Activated T-cell treated with anti-CD3 and anti-CD28 coated beads, Interleukin-2, amount 50 U/mL, for 48 hours (primary cell): ENCODE data around the gene PIGBOS1.
"Not testable (repeated sequence)": the region's sequence is repeated elsewhere in the genome, so short reads cannot be mapped to it uniquely, and the experiment has no call there.

Experiments
- DNase-seq, 2 experiments: peaks; one replicate each; pipeline ENCODE4 v3.0.0-alpha.2; 2020

The PIGBOS1 gene

DNA sequence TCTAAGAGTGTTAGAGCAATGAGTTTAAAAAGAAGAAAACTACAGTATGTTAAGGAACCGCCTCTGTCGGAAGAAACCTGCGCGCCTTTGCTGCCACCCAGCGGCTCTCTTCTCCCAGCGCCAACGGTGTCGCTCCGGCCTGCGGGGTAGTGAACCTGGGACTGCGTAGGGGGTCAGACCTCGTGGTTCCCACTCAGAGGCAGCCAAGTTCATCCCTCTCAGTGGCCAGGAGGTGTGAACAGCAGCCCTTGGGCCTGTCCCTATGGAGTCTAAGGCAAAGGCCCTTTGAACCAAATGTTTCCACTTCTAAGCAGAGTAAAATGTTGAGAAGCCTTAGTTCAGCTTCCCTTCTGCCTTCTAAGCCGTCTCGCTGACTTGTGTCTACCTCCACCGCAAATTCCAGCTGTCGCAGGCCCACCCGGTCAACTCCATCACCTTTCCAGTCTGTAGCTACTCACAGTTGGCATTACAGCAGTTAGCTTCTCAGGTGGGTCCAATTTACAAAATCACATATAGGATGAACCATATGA, 28.3 kb downstream of the PIGBOS1 start:
- peak; percentile 91 for DNase-seq

DNA sequence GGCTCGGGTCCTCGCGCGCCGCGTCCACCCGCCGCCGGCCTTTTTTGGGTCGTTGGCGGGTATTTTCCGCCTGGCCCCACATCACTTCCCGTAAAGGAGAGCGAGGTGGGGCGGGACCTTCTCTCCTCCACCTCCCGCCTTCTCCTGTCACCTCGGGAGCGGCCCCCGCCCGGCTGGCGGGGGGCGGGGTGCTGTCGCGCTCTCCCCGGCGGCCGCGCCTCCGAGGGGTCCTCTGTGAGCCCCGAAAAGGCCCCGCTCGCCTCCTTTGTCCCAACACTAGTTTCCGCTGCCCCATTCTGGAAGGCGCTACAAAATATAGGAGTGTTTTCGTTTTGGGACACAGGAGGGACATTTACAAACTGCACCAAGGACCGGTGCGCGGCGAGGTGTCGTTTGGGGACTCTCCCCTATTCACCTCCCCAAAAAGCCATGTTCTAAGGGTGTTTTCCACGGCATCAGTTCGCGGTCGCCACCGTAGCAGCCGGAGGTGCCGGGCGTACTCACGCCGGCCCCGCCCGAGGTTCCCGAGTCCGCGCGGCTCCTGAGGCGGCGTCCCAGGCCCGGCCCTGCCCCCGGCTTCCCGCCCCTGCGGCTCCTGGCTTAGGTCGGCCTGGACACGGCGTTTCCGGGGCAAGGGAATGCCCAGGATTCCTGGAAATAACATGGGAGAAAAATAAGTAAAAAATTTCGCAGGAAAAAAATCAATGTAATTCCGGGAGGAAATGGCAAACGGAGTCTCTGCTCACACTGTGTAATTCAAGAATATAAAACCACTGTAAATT, 29.0 kb downstream of the PIGBOS1 start, which contains the start of gene RAB27A:
RAB27A (minus strand) TSS at position 68 of the 782 bp plus-strand sequence. CDS start 54,879 bp downstream, outside the sequence.
- peak; percentile 87 to 90 for DNase-seq

DNA sequence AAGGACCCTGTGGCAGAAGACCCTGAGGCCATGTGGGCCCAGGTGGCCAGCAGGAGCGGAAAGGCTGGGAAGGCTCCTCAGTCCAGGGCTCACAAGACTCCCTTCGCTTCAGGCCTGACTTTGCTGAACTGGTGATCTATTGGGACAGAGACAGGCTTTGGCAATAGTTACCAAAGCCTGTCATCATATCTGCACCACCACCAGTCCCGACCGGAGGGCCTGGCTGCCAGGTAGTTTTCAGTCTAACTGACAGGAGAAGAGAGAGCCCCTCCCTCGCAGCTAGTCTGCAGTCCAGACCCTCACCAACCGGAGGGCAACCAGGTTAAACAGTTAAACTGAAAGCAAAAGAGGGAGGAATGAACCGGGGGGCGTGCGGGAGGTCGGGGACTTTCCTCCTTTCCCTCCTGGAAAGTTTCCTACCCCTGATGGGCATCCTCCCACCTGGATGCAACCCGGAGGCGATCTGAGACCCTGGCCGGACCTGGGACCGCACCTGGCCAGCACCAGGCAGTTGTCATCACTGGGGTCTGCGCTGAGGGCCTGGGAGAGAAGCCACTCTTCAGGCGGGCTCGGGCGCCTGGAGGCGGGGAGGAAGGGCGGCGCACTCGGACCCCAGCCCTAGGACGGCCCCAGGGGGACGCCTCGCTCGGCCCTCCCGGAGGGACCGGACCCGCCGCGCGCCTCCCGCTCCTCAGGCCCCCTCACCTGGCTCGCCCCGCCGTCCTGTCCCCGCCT, 29.7 kb downstream of the PIGBOS1 start:
- peak; percentile 70 for DNase-seq

DNA sequence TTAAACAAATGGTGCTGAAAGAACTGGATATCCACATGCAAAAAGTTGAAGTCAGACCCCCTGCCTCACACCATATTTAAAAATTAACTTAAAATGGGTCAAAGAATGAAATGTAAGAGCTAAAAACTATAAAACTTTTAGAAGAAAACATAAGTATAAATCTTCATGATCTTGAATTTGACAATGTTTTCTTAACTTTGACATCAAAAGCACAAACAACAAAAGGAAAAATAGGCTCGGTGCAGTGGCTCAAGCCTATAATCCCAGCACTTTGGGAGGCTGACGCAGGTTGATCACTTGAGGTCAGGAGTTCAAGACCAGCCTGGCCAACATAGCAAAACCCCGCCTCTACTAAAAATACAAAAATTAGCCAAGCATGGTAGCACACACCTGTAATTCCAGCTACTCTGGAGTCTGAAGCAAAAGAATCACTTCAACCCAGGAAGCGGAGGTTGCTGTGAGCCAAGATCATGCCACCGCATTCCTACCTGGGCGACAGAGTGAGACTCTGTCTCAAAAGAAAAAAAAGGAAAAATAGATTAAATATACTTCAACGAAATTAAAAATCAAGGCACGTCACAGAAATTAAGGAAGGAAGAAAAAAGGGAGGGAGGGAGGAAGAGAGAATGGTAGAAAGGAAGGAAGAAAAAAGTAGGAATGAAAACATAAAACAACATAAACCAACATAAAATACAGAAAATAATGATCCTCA, 30.8 kb downstream of the PIGBOS1 start:
- no peak for DNase-seq

DNA sequence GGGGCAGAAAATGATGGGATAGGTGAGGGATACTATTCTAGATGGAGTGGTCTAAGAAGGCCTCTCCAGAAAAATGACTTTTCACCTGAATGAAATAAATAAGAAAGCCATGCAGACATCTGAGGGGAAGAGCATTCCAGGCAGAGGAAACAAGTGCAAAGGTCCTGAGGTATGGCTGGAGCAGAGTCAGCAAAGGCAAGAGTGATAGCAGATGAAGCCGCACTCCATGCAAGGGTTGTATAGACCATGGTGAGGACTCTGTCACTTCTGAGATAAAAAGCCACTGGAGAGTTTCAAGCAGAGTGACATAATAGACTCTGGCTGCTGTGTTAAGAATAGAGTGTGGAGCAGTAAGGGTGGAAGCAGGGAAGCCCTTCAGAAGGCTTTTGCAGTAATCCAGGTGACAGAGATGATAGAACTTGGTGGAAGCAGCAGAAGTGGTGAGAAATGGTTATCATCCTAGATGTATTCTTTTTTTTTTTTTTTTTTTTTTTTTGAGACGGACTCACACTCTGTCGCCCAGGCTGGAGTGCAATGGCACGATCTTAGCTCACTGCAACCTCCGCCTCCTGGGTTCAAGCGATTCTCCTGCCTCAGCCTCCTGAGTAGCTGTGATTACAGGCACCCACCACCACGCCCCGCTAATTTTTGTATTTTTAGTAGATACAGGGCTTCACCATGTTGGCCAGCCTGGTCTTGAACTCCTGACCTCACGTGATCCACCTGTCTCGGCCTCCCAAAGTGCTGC, 32.3 kb downstream of the PIGBOS1 start:
- not testable (repeated sequence) for DNase-seq

DNA sequence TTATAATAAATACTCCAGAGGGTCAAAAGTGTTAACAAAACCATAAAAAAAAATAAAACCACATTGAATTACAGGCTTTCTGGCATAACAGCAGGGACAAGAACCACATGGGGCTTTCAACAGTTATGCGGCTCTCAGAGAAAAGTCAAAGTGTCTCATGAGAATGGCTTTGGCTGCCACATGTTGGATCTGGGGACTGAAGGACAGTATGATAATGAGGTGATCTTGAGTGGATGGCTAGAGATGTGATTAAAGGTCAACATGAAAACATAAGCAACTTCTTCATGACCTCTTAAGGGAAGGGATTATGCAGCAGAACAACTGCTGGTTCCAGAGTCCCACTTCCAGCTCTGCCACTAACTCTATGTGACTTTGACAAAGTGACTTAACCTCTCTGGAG, 34.5 kb downstream of the PIGBOS1 start:
- no peak for DNase-seq

DNA sequence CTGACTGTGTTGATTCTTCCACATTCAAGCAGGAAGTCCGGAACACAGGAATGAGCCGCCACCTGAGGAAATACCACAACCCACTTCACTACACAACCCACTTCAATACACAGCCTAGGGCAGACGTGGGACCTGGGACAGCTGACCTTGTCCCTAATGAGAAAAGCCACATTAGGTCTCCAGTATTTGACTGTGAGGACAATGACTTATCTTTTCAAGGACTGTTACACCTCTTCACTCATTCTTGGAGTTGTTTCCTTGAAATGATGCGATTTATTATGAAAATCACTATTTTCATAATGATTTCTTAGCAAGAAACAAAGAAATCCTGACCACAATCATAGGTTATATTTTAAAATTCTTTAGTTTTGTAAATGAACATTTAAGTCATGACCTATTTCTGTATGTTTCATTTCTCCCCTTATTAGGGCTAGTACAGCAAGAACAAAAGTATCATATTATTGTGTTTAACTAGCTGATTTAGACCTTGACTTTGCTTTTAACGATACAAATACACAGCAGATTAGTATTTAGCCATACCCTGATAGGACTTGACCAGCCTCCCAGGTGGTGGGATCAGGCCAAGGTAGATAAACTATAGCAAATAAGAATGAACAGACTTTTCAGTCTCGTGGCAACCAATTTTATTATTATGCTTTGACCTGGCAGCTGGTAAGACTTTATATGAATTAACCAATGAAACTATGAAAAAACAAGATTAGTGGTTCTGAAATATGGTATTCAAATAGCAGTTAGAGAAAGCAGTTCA, 35.4 kb downstream of the PIGBOS1 start:
- DNase-seq = no peak

DNA sequence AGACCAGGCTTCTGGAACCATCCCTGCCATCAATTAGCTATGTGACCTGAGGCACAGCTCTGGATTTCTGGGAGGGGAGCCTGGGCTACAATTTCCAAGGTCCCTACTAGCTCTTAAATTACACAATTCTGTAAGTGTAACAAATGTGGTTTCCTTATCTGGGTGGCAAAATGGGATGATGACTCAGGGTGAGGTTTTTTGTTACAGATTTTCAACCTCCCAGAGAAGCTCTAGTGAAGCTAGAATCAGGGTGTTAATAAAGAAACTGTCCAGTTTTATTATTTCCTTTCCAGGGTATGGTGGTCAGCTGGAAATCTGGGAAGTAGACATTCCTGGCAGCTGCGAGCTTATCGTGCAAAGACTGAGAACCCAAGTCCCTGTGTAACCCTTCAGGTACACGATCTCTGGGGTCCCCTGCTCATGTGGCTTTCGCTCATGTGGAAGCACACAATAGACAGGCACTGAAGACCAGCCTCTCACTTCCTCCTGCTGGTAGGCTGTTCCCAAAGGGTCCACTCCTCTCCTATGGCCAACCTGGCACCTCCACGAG, 36.6 kb downstream of the PIGBOS1 start:
- DNase-seq = peak; percentile 50 to 57

- no peak for DNase-seq
Measured at GRCh38 chr15:55281517-55282228, 37.2 kb downstream of the PIGBOS1 start.

- peak in 1 of 2 experiments; percentile 55 for DNase-seq
Measured at GRCh38 chr15:55280589-55280988, 38.3 kb downstream of the PIGBOS1 start.

DNA sequence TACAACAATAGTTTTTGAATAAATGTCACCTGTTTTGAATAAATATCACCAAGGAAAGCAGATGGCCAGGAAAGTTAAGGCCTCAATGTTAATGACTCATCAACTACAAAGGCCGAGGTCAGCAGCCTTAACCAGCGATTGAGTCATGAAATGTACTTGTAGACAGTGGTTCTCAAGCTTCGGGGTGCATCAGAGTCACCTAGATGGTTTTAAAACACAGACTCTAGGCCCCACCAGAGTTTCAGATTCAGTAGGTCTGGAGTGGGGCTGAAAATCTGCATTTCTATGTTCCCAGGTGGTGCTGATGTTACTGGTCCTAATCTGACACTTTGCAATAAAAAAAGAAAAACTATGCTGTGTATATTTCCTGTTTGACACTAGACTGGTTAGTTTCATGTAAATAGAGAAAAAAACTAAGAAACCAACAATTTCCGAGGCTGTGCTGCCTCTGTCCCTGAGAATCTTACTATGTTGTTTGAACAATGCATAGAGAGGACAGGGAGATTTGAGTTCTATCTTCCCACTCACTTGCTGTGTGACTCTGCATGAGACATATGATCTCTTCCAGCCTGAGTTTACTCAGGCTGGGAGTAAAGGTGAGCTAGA, 39.1 kb downstream of the PIGBOS1 start:
- peak; percentile 63 to 69 for DNase-seq

DNA sequence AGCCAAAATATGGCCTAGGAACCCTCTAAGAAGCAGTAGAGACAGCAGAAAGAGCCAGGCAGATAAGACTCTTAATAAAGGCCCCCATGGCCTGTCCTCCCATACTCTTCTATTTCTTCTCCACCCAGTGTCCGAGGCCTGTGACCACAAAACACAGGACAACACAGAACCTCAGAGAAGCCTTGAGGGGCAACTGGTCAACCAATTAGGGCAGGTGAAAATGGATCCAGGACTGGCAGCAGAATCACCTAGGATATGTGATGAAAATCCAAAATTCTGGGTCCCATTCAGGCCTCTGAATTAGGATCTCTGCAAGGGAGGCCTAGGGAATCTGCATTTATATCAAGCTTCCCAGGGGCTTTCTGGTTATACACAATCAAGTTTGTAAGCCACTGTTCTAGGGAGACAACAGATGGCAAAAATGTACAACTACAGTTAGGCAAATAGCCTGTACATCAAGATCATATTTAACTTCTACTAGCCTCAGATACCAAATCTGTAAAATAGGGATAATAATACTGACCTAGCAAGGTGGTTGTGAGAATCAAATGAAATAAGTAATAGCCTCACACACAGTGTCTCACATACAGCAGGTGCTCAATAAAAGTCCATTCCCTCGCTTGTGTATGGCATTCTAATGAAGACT, 39.7 kb downstream of the PIGBOS1 start:
- DNase-seq = no peak

GRCh38 chr15:55277715-55278114, 41.2 kb downstream of the PIGBOS1 start:
- no peak for DNase-seq

- DNase-seq = peak; percentile 71
Measured at GRCh38 chr15:55277116-55277564, 41.8 kb downstream of the PIGBOS1 start.

GRCh38 chr15:55276324-55276723, 42.6 kb downstream of the PIGBOS1 start:
- DNase-seq = no peak

- no peak for DNase-seq
Measured at GRCh38 chr15:55270291-55270690, 48.6 kb downstream of the PIGBOS1 start.

DNA sequence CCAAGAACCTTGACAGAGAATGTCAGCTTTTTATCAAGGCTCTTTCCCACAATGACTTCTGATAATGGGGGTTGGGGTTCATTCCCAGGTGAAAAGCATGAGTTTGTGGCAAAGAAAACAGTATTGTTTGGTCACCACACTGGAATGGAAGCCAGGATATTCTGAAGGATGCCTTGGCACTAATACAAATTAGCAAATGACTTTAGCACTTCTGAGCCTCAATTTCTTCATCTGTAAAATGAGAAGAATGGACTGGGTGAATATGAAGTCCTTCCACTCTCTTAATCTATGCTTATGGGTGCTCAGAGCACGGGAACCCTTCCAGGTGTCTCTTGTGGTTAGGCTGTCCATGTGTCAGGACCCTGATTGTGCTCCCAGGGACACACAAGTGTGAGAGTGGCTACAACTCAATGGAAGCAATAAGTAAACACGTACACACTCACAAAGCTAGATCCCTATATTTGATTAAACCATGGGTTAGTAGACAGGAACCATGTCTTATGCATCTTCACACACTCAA, 50.7 kb downstream of the PIGBOS1 start:
- DNase-seq = no peak

- peak; percentile 69 to 77 for DNase-seq
Measured at GRCh38 chr15:55267401-55268175, 51.3 kb downstream of the PIGBOS1 start.
